ENCODE measurements around the gene CELF4.

GRCh38 chr18:37502036-37502435 is 63.6 kb downstream of the CELF4 start:
- TF ChIP-seq POLR2A (IDR thresholded peaks at IDR 0.05; ENCODE audit: low read depth, low read length) (no peak), SPI1 (IDR thresholded peaks at IDR 0.05; ENCODE audit: low read depth, low read length) (no peak), POLR2AphosphoS5 (IDR thresholded peaks at IDR 0.05; ENCODE audit: low read depth, low read length) (no peak), TAF1 (IDR thresholded peaks at IDR 0.05; ENCODE audit: low read depth, low read length) (no peak)

All from GM12891 (cell line).